GM19025 (cell line): ENCODE data around the gene HNF1B.

ENCODE experiments used
- ATAC-seq: cut with Tn5 transposase; IDR thresholded peaks from one replicate; pipeline ENCODE4 v1.9.1; 2021; ENCODE audit warnings: mild to moderate bottlenecking, low read depth, moderate library complexity; ENCODE audit not compliant: unreplicated experiment

HNF1B gene

DNA sequence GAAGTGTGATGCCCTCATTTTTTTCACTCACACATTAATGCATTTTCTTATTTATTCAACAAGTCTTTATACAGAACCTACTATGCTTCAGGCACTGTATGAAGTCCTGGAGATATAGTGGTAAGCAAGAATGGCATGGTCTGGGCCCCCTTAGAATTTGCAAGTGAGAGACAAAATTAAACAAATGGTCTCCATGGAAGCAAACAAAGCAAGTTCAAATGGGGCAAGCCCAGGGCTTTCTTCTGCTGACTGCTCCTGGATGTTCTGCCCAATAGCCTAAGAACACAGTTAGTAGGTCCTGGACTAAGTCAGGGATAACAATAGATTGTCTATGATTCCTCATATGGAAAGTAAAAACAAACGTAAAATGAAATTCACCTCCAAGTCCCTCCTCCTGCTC, 70.3 kb downstream of the HNF1B start:
- no peak for ATAC-seq

DNA sequence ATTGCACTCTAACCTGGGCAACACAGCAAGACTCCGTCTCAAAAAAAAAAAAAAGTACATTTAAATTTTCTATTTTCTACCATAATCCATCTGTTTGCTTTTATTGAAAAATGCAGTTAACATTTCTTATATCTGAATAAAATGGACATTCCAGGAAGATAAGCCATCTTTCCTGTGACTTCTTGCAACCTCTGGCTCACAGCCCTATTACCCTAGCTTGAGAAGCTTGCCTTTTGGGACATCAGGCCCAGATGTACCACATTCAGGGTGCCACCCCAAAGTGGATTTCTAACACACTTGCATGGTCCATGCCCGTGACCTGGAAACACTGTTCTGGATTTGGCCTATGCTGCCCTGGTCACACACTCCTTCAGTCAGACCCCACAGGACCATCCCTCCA, 71.5 kb downstream of the HNF1B start:
- no peak for ATAC-seq

DNA sequence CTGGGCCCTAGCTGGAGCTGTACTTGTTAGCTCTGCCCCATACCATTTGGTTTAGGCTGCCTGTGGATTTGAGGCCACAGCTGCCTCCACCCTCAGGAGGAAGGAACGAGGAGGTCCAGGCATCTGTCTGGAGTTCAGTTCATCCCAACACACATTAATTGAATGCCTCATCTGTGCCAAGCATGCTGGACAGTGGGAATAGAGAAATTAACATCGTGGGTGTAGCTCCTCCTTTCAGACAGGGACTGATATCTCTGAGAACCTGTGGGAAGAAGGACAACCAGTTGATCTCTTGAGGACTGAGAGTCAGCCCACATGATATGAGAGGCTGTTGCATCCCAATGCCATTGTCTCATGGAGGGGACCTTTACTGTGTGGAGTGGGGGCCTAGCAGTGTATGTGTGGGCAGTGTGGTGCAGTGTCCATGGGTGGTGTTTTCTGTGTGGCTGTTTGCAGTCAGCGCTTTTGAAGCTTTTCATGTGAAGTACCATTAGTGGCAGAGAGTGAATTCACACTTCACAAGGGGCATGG, 72.2 kb downstream of the HNF1B start:
- no peak for ATAC-seq

DNA sequence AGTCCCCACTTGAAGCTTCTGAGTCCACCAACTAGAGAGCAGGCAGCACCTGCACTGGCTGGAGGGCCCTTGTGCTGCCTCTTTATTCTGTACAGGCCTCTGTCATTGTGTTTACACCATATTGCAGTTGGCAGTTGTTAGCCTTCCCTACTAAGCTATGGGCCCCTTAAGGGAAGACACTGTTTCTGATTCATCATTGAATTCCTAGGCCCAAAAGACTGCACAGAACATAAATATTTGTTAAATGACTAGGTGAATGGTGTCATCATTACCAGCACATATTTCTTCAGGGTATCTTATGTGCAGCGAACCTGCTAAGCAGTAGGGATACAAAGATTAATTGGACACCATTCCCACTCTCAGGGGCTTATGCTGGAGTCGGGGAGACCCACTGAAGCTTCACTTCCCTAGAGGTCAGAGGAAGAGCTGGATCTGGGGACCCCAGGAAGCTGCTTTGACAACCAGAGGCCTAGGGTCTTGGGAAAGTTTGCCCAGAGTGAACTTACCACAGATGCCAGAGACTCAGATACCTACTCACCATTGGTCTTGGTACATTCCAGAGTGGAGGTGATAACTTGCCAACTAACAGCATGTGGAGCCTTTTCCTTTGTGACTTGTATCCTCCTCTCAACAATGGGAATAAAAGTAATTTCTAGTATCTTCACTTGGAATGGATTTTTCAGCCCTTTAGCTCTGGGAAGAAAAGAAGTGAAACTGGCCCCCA, 72.9 kb downstream of the HNF1B start:
- no peak for ATAC-seq

DNA sequence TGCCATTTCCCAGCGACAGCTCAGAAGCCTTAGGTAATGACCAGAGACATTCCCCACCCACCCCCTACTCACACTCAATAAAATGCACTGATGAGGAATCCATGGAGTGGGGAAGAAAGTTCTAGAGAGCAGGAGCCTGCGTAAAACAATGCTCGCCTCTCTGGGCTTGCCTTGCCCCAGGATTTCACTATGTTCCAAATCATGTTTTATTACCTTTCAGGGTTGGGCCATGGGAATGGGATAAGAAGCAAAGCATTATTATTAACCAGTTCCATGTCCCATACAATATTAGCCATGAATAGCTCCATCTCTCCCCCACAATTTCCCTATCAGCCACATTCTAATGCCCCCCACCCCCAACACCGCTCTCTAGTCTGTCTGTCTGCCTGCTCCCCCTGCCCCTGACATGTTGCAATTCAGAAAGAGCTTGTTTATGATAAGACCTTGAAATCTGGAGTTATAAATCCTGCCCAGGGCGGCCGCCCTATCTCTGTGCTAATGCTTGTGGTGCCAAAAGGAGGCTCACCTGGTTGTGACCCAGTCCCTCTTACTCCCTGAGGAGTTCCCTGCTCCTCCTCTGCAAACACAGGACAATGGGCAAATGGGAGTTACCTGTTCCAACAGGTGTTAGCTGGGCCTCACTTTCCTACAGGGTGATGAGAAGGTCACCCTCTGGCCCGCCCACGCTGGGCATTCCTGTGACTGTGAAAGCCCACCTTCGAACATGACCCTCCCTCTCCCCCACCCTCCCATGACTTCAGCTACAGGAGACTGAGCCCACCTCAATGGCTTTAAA, 73.6 kb downstream of the HNF1B start:
- ATAC-seq = no peak

DNA sequence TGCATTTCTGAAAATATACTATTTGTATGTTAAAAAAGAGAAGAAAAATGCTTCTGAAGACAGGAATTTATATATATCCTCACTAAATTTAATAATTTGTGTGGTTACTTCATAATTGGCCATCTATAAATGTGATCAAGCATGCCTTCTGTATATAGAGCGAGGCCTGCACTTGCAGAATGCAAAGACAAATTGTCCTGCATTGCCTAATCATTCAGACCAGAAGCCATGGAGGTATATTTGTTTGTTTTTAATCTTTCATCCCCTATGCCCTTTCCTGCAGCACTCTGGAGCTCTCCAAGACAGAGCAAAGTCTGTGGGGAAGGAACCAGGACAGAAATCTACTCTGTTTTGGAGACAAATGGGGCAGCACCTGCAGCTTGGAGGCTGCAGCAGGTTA, 77.8 kb downstream of the HNF1B start:
- no peak for ATAC-seq

DNA sequence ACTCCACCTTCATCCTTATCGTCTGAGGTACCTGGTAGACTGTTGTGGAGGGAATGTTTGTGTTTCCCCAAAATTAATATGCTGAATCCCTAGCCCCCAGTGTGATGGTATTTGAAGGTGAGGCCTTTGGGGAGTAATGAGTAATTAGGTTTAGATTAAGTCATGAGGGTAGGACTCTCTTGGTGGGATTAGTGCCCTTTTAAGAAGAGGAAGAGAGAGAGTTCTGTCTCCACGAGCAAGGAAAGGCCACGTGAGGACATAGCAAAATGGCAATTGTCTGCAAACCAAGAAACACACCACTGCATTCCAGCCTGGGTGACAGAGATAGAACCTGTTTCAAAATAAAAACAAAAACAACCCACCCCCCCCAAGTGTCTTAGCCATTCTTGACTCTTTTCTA, 80.6 kb downstream of the HNF1B start:
- no peak for ATAC-seq

DNA sequence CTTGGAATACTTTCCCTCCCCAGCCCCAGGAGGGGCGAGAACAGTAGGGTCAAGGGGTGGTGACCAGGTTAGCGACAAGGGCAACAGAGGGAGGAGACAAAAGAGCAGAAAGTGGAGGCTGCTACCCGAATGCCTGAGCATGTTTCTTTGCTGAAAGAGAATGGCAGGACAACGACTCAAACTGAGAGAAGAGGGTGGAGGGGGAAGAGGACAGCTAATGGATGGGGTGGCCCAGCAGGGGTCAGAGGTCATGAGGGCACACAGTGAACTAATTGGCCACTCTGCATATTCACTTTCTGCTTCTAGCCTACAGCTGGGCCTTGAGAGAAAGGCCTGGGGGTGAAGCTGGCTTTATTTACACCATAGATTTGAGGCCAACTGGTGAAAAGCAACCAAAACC, 82.5 kb downstream of the HNF1B start:
- no peak for ATAC-seq

DNA sequence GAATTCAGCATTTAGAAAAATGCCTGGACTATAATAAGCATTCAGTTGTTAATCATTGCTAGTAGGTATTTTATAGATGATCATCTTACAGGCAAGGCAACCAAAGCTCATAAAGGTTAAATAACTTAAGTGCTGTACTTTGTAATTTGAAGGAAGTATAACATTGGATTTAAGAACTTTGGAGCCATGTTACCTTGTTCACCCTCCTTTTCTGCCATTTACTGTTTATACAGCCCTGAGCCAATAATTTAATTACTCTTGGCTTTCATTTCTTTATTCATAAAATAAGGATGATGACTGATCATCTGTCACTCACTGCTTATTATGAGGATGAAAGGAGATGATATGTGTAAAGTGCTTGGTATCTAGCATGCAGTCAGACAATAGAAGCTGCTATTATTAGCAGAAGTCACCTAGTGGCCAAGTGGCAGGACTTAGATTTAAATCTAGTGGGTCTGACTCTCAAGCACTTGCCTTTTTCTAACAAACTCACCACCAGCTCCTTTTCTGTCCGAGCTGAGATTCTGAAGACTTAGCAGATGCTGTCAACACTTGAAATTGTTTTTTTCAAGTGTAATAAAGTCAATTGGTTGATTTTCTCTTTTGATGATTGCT, 83.4 kb downstream of the HNF1B start:
- no peak for ATAC-seq

DNA sequence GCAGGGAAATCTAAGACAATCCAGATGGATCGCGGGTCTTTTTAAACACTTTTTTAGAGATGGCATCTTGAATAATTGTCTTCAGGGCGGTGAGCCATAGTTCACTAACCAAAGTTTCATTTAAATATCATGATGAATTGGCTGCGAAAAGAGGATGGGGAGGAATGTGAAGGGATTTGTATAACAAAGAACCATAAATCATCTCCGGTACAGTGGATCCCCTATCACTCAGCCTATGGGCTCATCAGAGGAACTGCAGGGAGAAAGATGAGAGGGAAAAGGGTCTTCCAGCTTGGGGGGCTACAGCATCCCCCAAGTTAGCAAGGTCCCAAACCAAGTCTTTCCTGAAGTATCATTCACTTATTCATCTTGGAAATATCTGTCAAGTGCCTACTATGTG, 84.9 kb downstream of the HNF1B start:
- ATAC-seq = no peak

DNA sequence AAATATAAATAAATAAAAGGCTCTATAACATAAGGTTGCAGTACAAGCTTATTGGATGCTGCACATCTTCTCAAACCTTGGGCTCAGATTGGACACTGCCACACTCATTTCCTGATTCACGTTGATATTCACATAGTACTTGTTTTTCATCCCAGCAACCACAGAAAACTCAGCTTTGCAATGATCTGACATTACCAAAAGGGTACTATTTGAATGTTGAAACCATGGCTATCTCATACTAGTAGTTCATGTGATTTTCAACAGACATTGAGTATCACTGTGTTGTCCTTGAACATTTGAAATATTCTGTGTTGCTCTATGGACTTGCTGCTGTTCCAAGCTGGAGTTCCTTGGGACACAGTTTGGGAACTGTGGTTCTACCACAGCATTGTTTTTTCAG, 87.7 kb downstream of the HNF1B start:
- no peak for ATAC-seq

DNA sequence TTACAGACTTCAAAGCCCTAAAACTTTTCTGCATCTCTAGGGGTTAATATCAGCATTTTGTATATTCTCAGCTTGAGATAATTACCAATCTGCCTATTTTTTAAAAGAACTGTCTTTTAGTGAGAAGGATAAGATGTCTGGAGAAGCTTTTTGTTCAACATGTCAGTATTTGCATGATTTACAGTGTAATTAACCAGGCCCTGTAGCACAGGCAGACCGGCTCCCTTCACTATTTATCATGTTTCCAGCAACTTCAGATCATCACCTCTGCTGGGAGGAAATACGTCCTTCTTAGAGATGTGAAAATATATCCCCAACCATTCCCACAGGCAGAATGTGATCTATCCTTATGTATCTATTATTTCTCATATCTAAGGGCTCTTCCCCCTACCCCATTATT, 93.0 kb downstream of the HNF1B start:
- ATAC-seq = no peak

DNA sequence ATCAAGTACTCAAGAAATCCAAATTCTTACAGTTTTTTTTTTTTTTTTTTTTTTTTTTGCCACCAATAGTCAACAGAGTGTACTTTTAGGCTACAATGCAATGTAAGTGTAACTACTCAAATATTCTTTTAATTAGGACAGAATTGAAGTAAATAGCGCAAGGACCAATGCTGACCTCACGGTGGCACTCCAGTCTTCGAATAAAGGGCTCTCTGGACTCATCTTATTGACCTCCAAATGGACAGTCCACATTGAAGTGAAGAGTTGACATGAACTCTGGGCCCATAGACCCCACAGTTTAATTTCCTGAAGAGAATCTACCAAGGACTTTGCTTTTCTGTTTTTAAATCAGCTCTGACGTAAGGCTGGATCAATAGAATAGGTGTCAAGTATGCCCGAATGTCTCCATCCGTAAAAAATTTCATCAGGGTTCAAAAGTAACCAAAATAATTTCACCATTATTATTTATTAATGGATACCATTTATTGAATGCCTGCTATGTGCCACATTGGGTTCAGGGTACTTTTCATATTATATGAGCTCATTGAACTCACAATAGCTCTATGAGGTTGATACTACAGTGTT, 94.3 kb downstream of the HNF1B start:
- ATAC-seq = no peak

DNA sequence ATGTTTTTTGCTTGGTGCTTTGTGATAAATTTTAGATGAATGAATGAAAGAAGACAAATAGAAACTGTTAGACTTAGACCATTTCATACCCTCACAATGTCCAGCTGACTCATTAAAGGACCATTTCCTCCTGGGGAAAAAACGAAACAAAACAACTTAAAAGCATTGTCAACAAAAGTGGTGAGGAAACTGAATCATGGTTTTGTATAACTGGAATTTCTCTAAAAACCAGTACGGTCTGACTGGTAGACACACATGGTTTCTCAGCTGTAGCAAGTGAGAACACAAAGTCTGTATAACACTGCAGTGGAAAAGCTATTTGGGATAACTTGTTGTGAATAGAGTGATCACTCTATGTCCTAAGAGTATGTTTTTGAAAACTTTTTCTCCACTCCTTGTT, 96.3 kb downstream of the HNF1B start:
- ATAC-seq = no peak

DNA sequence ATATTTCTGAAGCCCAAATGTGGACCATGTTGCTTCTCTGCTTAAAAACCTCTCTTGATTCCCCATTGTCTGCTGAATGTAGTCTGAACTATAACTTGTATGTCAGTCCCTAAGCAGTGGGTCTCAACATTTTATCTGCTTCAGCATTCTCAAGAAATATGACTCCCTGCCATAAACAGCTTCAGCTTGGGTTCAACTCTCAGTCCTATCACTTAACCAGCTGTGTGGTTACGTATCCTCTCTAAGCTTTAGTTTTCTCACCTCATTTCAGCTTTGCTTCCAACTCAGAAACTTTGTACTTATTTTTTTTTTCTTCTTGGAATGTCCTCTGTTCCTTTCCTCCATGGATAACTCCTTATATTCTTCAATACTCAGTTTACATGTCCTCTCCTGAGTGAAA, 97.0 kb downstream of the HNF1B start:
- no peak for ATAC-seq

DNA sequence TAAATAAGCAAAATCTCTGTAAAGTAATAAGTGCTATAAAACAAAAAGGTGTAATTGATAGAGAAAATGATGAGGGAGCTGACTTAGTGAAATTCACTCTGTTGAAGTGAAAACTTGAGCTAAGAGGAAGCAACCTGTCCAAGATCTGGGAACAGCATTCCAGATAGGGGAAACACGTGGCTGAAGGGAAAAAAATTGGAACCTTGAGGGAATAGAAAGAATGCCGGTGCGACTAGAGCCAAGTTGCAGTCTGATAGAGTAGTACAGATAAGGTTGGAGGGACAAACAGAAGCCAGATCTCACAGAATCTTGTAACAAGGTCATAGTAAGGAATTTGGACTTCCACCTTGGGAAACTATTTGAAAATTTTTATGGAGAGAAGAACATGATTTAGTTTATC, 101.0 kb downstream of the HNF1B start:
- ATAC-seq = no peak

DNA sequence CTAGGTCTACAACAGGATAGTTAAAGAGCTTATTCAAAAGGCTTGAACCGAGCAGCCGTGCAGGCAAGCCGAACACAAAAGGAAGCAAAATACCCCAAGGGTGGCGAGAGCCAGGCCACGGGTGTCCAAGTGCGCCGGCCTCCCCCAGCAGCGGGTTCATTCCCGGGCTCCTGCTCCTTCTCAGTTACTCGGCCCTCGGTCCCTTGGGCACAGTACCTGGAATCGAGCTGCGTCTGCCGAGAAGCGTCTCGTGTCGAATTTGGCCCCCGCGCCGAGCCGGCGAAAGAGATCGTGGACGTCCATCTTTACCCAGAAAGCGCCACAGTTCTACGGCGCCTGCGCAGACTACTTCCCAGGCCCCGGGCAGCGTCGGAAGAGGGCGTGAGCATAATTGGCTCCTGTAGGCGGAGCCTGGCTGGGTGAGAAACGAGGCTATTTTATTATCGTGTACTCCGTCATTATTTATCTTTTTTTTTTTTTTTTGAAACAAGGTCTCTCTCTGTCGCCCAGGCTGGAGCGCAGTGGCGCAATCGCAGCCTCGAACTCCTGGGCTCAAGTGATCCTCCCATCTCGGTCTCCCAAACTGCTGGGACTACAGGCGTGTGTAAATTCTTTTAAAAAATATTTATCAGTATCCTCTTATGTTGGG, 101.6 kb downstream of the HNF1B start, which contains the start of gene DDX52:
DDX52 (minus strand) TSS at position 329 of the 649 bp plus-strand sequence; CDS start at position 303, 26 bp downstream.
- peak; percentile 77 for ATAC-seq

DNA sequence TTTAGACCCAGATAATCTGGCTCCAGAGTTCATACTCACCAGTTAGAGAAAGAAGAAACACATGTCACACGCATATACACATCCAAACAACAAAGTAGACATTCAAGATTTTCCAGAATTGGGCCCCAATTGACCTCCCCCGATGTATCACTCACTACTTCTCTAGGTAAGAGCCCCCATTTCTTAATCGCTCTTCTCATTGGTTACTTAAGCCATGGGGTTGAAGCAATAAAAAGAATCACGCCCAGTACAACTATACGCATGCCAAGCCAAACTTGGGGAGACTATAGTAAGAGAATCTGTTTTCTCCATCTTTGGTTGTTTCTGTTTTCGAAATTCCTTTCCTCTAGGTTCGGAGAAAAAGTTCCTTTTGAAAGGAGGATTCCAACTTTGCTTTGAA, 102.2 kb downstream of the HNF1B start:
- no peak for ATAC-seq

DNA sequence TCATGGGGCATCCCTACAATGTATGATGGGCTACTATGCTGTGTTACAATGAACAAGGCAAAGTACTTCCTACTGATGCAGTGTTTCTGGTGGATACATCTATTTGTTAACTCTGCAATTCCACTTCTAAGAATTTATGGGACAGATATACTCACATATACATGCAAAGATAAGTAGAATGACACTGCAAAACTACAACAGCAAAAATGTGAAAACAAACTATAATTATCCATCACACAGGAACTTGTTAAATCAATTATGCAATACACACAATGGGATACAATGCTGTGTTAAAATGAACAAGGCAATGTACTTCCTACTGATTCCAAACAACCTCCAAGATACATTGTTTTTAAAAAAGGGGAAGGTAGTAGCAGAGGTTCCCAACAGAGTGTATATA, 104.8 kb downstream of the HNF1B start:
- ATAC-seq = no peak

DNA sequence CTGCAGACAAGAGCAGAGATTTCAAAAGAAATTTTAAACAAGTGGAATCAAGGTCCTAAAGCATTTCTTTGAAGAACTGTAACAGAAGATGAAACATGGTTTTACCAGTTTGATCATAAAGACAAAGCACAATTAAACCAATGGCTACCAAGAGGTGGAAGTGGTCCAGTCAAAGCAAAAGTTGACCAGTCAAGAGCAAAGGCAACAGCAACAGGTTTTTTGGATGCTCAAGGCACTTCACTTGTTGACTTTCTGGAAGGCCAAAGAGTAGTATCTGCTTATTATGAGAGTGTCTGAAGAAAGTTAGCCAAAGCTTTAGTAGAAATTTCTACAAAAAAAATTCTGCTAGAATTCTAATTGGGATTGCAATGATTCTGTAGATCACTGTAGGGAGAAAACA, 106.9 kb downstream of the HNF1B start:
- no peak for ATAC-seq
